Measurements from ENCODE around the gene CES2.

- no peak for TF ChIP-seq CTCF (IDR thresholded peaks at IDR 0.05; ENCODE audit: insufficient read depth, low read length, poor library complexity, severe bottlenecking)
- no peak for TF ChIP-seq EZH2phosphoT487 (conservative IDR thresholded peaks at IDR 0.05; ENCODE audit: low read length)
Observed at GRCh38 chr16:66894055-66894454, 41.3 kb upstream of the CES2 start.
